GM12874 (cell line): ENCODE measurements around the gene PAPPA2.

ENCODE experiments used
- CTCF ChIP-seq: IDR thresholded peaks from 2 replicates; pipeline ENCODE4 v1.5.1; 2011; ENCODE audit warnings: low read depth, mild to moderate bottlenecking, control low read depth, low read length, moderate library complexity; ENCODE audit not compliant: insufficient read depth

The PAPPA2 gene

GRCh38 chr1:176504848-176505553 is 42.0 kb downstream of the PAPPA2 start:
- no peak for TF ChIP-seq CTCF

- no peak for TF ChIP-seq CTCF
Measured at GRCh38 chr1:176512966-176513365, 50.0 kb downstream of the PAPPA2 start.

- no peak for TF ChIP-seq CTCF
Measured at GRCh38 chr1:176515310-176515709, 52.3 kb downstream of the PAPPA2 start.

GRCh38 chr1:176517484-176517883 is 54.5 kb downstream of the PAPPA2 start:
- TF ChIP-seq CTCF, result no peak

GRCh38 chr1:176521211-176521610 is 58.2 kb downstream of the PAPPA2 start:
- TF ChIP-seq CTCF, result no peak

- no peak for TF ChIP-seq CTCF
Measured at GRCh38 chr1:176522310-176522845, 59.4 kb downstream of the PAPPA2 start.

GRCh38 chr1:176529395-176530090 is 66.6 kb downstream of the PAPPA2 start:
- TF ChIP-seq CTCF, result no peak
